PFSK-1 (cell line): ENCODE measurements around the gene EYA4.

Experiments
- POLR2AphosphoS5 ChIP-seq: IDR thresholded peaks from 2 replicates; pipeline ENCODE4 v1.6.1; 2012; ENCODE audit warnings: low read depth, mild to moderate bottlenecking, control low read depth, low read length, moderate library complexity
- SIN3A ChIP-seq: IDR thresholded peaks from 2 replicates; pipeline ENCODE4 v1.6.1; 2012; ENCODE audit warnings: mild to moderate bottlenecking, low read length, moderate library complexity, borderline replicate concordance; ENCODE audit not compliant: insufficient read depth
- TF ChIP-seq, protein P1 (sequence below), 2 experiments: IDR thresholded peaks; 2 replicates each; pipeline versions ENCODE4 v1.6.1 to v1.8.0; 2011 to 2012; ENCODE audit warnings: low read depth in 2 of 2, low read length in 2 of 2, control low read depth in 1 of 2, inconsistent platforms in 1 of 2, mild to moderate bottlenecking in 1 of 2, moderate library complexity in 1 of 2; ENCODE audit not compliant: insufficient read depth in 1 of 2

DNA sequence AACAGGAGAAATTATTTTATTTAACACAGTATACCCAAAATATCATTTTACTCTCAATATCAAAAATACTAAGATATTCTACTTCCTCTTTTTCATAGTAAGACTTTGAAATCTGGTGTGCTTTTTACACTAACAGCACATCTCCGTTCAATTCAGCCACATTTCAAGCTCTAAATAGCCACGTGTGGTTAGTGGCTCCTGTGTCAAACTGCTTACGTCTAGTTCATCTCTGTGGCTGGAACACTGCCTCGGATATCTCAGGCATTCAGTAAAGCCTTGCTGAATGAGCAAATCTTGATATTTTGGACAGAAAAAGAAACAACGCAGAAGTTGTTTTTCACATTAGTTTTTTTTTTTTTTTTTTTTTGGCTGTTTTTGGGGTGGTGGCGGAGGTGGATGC, 136.1 kb downstream of the EYA4 start:
- TF ChIP-seq POLR2AphosphoS5 (no peak), SIN3A (no peak)
- TF ChIP-seq, protein P1, sequence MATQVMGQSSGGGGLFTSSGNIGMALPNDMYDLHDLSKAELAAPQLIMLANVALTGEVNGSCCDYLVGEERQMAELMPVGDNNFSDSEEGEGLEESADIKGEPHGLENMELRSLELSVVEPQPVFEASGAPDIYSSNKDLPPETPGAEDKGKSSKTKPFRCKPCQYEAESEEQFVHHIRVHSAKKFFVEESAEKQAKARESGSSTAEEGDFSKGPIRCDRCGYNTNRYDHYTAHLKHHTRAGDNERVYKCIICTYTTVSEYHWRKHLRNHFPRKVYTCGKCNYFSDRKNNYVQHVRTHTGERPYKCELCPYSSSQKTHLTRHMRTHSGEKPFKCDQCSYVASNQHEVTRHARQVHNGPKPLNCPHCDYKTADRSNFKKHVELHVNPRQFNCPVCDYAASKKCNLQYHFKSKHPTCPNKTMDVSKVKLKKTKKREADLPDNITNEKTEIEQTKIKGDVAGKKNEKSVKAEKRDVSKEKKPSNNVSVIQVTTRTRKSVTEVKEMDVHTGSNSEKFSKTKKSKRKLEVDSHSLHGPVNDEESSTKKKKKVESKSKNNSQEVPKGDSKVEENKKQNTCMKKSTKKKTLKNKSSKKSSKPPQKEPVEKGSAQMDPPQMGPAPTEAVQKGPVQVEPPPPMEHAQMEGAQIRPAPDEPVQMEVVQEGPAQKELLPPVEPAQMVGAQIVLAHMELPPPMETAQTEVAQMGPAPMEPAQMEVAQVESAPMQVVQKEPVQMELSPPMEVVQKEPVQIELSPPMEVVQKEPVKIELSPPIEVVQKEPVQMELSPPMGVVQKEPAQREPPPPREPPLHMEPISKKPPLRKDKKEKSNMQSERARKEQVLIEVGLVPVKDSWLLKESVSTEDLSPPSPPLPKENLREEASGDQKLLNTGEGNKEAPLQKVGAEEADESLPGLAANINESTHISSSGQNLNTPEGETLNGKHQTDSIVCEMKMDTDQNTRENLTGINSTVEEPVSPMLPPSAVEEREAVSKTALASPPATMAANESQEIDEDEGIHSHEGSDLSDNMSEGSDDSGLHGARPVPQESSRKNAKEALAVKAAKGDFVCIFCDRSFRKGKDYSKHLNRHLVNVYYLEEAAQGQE (IDR thresholded peaks at IDR 0.05; ENCODE audit: insufficient read depth in 1 of 2, low read depth in 2 of 2, low read length in 2 of 2), result no peak
